HUDEP-2 (cell line): Measurements from ENCODE around the gene DHPS.
"Not testable (repeated sequence)": the region's sequence is repeated elsewhere in the genome, so short reads cannot be mapped to it uniquely, and the experiment has no call there.

Experiments used
- DNase-seq, 76 experiments: peaks; one replicate each; lab custom pipeline; 2025; ENCODE audit not compliant: unreplicated experiment in 76 of 76; lab: John Stamatoyannopoulos, UW

DHPS gene

DNA sequence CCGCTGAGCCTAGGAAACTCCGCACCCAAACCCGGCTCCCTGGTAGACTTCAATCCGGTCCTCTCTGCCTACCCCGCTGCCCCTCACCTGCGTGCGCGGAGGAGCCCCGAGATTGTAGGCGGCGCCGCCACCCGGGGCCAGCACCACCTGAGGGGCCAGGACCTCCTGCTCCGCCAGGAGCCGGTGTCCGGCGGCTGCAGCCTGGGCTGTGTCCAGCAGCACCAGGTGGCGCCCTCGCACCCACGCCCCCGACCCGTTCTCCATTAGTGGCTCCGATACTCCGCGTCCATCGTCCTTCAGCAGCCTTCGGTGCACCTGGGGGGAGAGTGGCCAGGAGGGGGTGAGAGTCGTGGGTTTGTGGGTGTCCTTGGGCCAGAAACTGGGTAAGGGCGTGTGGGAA, 33.6 kb downstream of the DHPS start:
- DNase-seq = no peak

DNA sequence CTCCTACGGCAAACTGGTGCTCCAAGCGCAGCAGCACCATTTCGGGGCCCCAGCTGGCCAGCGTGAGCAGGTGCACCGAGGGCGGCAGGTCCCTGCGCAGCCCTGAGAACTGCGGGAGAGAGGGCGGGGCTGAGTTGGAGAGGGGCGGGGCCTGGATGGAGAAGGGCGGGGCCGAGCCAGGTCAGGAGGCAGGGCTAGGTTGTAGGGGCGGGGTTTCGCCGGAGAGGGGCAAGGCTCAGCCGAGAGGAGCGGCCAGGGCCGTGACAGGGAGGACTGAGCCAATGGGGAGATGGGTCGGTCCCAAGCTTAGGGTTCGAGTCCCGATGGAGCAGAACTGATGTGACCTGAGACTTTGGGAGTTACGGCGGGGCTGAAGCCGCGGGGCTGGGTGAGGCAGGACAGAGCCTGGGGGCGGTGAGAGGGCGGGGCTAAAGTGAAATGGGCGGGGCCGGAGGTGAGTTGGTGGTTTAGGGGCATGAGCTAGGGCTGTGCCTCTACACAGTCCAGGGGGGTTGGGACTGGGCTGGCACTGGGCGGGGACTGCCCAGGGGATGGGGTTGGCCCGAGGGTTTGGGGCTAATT, 34.1 kb downstream of the DHPS start:
- peak in 24 of 76 experiments; percentile 11 to 63 (median 22) for DNase-seq

DNA sequence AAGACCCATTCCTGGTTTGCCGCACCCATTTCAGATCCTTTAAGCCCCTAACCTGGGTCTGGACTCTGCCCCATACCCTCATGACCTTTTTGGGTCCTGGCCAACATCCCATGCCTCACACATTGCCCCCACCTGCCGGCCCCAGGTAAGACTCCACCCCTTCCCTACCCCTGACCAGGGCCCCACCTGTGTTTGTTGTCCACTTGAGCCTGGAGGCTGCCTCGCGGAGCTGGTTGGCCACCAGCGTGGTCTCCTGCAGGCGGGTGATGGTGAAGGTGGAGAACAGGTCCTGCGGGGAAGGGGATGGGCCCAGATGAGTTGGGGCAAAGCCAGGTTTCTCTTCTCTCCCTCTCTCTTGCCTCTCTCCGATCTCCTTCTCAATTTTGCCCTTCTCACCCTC, 34.6 kb downstream of the DHPS start:
- no peak for DNase-seq

DNA sequence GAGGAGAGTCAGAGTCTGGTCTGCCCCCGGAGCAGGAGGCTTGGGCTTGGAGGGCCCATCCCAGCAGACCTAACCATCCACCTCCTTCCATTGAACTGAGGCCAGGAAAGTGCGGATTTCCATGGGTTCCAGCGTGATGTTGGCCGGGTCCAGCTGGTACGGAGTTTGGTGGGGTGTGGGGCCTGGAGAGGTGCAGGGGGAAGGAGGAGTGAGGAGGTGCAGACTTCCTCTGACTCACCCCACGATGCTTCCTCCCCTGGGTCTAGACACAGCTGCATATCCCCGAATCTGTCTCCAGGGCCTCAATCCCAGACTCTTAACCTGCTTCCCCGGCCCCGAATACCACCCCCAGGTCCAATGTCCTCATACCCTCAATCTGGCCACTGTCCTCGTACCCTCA, 35.1 kb downstream of the DHPS start:
- no peak for DNase-seq

DNA sequence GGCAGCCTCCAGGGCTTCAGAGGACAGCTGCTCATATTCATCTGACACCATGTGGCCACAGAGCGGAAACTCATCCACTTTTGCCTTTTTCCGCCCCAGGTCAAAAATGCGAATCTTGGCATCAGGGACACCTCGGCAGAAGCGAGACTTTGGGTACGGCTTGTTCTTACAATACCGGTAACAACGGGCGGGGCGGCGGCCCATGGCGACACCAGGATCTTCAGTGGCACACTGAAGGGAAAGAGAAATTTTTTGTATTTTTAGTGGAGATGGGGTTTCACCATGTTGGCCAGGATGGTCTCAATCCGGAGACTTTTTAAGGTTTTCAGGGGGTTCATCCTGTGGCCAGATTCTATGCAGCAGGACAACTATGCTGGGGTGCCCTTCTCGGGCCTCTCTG, 38.0 kb downstream of the DHPS start:
- not testable (repeated sequence) for DNase-seq

DNA sequence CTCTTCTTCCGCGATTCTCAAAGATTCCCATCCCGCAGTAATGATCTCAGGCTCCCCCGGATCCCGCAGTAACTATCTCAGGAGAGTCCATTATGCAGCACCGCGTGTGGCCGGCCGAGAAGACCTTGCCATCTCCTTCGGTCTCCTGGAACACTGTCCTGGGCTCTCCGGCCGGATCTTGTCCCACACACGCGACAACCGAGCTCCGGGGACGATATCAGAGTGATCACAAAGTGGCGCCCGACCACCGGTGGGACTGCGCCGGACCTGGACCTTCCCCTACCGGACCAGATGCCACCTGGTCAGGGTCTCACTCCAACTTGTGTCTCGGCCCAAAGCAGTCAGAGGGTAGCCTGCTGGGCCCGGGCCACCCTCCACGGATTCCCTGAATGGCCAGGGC, 39.2 kb downstream of the DHPS start:
- DNase-seq = no peak

DNA sequence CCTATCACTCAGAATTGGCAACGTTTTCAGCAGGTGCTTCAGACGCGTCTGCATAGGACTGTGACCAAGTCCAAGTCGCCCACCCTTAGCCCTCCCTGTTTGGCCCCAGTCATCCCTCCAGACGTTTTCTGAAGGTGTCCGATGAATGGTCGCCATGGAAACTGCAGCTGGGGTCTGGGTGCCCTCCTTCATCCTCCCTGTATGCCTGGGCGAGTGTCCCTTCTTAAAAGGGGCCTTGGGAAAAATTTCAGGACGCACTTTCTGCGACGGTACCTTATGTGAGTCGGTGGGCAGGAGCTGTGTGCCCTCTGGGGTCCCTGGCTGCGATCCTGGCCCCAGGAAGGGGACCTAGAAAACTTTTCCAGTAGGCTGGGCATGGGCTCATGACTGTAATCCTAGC, 40.2 kb downstream of the DHPS start:
- DNase-seq = no peak

DNA sequence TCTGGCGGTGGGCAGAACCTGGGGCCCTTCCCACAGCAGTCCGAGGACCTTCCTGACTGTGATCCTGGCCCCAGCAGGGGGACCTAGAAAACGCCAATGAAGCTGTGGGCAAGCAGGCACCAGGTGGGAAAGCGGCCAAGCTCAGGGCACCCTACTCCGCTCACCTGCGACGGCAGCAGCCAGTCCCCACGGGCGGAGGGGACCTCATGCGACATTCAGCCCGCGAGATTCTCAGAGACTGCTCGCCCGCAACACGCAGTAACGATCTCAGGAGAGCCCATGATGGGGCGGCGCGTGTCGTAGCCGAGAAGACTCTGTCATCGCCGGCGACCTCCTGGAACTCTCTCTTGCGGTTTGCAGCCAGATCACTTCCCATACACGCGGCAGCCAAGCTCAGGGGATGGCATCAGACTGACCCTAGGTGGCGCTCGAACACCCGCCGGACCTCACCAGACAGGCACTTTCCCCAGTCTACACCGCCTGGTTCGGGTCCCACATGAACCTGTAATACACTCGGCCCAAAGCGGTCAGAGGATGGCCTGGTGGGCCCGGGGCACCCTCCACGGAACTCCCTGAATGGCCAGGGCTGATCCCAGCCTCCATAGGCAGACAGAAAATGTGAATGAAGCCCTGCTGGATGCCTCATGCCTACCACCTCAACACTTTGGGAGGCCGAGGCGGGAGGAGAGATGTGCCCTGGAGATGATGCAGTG, 41.6 kb downstream of the DHPS start:
- DNase-seq = peak in 67 of 76 experiments; percentile 25 to 86 (median 68)

DNA sequence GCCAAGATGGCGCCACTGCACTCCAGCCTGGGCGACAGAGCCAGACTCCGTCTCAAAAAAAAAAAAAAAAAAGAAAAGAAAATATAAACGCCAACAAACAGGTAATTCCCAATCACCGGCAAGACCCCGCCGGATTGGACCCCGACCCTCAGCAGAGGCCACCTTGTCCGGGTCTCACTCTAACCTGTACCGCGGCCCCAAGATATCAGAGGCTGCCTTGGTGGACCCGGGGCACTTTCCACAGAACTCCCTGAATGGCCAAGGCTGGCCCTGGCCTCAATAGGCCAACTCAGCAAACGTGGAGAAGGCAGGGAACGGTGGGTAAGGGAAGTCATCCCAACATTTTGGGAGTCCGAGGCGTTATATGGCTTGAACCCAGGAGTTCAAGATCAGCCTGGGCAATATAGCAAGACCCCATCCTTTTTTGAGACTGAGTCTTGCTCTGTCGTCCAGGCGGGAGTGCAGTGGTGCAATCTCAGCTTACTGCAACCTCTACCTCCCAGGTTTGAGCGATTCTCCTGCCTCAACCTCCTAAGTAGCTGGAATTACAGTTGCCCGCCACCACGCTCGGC, 43.0 kb downstream of the DHPS start:
- no peak for DNase-seq

DNA sequence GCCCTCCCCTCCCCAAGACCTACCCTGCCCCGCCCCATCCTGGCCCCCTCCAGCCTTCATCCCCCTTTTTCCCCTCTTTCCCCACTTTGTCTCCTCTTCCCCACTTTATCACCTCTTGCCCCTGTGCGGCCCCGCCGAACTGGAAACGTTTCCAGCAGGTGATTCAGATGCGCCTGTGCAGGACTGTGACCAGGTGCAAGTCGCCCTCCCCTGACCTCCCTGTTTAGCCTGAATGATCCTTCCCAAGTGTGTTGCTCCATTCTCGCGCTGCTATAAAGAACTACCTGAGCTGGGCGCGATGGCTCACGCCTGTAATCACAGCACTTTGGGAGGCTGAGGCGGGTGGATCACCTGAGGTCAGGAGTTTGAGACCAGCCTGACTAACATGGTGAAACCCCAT, 45.0 kb downstream of the DHPS start:
- DNase-seq = no peak

DNA sequence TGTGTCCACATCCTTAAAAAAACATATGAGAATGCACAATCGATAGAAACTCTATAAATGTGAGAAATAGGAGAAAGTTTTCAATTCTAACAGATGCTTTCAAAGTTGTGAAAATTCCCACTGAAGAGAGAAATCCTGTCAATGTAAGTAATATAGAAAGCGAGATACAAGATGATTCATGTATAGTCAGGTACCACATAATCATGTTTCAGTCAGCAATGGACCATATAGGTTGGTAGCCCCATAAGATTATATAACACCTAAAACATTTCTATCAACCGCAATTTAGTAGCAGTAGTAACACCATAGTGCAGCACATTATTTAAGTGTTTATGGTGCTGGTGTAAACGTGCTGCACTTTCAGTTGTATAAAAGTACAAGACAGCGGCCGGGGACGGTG, 52.5 kb downstream of the DHPS start:
- no peak for DNase-seq

DNA sequence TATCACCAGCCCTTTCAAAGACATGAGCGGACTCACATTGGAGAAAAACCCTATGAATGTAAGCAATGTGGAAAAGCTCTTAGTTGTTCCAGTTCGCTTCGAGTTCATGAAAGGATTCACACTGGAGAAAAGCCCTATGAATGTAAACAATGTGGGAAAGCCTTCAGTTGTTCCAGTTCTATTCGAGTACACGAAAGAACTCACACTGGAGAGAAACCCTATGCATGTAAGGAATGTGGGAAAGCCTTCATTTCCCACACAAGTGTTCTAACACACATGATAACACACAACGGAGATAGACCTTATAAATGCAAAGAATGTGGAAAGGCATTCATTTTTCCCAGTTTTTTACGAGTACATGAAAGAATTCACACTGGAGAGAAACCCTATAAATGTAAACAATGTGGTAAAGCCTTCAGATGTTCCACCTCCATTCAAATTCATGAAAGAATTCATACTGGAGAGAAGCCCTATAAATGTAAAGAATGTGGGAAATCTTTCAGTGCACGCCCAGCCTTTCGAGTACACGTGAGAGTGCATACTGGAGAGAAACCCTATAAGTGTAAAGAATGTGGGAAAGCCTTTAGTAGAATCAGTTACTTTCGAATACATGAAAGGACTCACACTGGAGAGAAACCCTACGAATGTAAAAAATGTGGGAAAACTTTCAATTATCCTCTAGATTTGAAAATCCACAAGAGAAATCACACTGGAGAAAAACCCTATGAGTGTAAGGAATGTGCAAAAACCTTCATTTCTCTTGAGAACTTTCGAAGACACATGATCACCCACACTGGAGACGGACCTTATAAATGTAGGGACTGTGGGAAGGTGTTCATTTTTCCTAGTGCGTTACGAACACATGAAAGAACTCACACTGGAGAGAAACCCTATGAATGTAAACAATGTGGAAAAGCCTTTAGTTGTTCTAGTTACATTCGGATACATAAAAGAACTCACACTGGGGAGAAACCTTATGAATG, 53.3 kb downstream of the DHPS start:
- no peak for DNase-seq

DNA sequence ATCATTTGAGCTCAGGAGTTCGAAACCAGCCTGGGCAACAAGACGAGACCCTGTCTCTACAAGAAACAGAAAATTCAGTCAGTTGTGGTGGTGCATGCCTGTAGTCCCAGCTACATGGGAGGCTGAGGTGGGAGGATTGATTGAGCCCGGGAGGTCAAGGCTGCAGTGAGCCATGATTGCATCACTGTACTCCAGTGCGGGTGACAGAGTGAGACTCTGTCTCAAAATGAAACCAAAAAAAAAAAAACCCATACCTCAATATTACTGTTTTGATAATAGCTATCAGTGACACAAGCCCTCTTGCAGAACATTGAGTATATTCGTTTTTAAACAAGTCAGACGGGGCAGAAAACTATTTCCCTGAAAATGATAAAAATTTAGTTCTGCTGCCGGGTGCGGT, 54.7 kb downstream of the DHPS start:
- DNase-seq = no peak
